Measurements from ENCODE around the gene ZFR2.
"Not testable (repeated sequence)": the region's sequence is repeated elsewhere in the genome, so short reads cannot be mapped to it uniquely, and the experiment has no call there.

ZFR2 gene

GRCh38 chr19:3835055-3835435 is 33.8 kb downstream of the ZFR2 start:
- no peak for DNase-seq

GRCh38 chr19:3834349-3835054 is 34.3 kb downstream of the ZFR2 start:
- DNase-seq, result no peak

- no peak for DNase-seq
These were observed 35.1 kb downstream of the ZFR2 start for GRCh38 chr19:3833578-3834348.

GRCh38 chr19:3832001-3832400 is 36.8 kb downstream of the ZFR2 start:
- no peak for DNase-seq

GRCh38 chr19:3831601-3832000 is 37.2 kb downstream of the ZFR2 start:
- DNase-seq, result no peak

GRCh38 chr19:3830621-3831589 is 37.9 kb downstream of the ZFR2 start:
- DNase-seq, result no peak

GRCh38 chr19:3827306-3827705 is 41.5 kb downstream of the ZFR2 start:
- DNase-seq, result no peak

GRCh38 chr19:3826163-3826562 is 42.7 kb downstream of the ZFR2 start:
- no peak for DNase-seq

- DNase-seq, result no peak
These were observed 43.4 kb downstream of the ZFR2 start for GRCh38 chr19:3825286-3825956.

- DNase-seq, result no peak
These were observed 45.5 kb downstream of the ZFR2 start for GRCh38 chr19:3823350-3823713.

GRCh38 chr19:3822683-3823349 is 46.0 kb downstream of the ZFR2 start:
- DNase-seq, result no peak

- DNase-seq, result peak; percentile 33
These were observed 46.9 kb downstream of the ZFR2 start for GRCh38 chr19:3821857-3822364.

- no peak for DNase-seq
These were observed 47.7 kb downstream of the ZFR2 start for GRCh38 chr19:3821156-3821555.

GRCh38 chr19:3819989-3820388 is 48.8 kb downstream of the ZFR2 start:
- no peak for DNase-seq

- no peak for DNase-seq
These were observed 49.9 kb downstream of the ZFR2 start for GRCh38 chr19:3818918-3819317.

GRCh38 chr19:3818466-3818865 is 50.4 kb downstream of the ZFR2 start:
- peak; percentile 45 for DNase-seq

GRCh38 chr19:3817761-3818160 is 51.1 kb downstream of the ZFR2 start:
- no peak for DNase-seq

- no peak for DNase-seq
These were observed 52.1 kb downstream of the ZFR2 start for GRCh38 chr19:3816566-3817218.

GRCh38 chr19:3816148-3816547 is 52.7 kb downstream of the ZFR2 start:
- not testable (repeated sequence) for DNase-seq

GRCh38 chr19:3814648-3815047 is 54.2 kb downstream of the ZFR2 start:
- no peak for DNase-seq
